Aortic smooth muscle cell (primary cell): ENCODE results near the gene MRM1. TPM values are rescaled to one million over a fixed set of nuclear protein-coding genes. Genes with fewer than 3 reads are reported as not detected.

Experiments used
- total RNA-seq: library from RNA; depleted of rRNA; stranded (reverse); fragments of >200 nt; gene quantifications from 2 replicates; pipeline ENCODE4 v1.2.3, GENCODE V29; 2014

MRM1 gene, protein sequence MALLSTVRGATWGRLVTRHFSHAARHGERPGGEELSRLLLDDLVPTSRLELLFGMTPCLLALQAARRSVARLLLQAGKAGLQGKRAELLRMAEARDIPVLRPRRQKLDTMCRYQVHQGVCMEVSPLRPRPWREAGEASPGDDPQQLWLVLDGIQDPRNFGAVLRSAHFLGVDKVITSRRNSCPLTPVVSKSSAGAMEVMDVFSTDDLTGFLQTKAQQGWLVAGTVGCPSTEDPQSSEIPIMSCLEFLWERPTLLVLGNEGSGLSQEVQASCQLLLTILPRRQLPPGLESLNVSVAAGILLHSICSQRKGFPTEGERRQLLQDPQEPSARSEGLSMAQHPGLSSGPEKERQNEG
- total RNA-seq, result 2.2 and 3.4 TPM in 2 replicates

DNA sequence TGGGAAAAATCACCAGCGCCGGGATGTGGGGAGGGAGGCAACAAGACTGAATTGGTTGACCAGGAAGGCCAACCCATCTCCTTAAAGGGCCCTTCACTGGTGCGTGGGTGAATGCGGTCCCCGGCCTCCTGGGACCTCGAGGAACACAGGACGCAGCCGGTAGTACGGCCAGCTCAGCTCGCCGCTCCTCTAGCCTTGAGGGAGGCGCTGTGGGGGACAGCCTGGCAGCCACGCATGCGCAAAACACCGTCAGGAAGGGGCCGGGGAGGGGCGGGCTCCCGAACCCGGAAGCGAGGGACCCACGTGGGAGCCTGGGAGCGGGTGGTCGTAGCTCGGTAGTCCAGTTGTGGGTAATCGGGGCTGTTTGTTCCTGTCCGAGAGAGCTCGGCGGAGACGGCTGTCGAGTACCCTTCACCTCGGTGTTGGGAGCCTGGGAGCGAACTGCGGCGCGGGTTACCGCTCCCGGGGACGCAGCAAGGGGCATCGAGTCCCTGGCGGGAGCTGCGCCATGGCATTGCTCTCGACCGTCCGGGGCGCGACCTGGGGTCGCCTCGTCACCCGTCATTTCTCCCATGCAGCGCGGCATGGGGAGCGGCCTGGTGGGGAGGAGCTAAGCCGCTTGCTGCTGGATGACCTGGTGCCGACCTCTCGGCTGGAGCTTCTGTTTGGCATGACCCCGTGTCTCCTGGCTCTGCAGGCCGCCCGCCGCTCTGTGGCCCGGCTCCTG is at the start of gene MRM1:
Gene MRM1 (plus strand): TSS at position 281 of the 727 bp plus-strand sequence. CDS start 228 bp downstream, at position 509.

DNA sequence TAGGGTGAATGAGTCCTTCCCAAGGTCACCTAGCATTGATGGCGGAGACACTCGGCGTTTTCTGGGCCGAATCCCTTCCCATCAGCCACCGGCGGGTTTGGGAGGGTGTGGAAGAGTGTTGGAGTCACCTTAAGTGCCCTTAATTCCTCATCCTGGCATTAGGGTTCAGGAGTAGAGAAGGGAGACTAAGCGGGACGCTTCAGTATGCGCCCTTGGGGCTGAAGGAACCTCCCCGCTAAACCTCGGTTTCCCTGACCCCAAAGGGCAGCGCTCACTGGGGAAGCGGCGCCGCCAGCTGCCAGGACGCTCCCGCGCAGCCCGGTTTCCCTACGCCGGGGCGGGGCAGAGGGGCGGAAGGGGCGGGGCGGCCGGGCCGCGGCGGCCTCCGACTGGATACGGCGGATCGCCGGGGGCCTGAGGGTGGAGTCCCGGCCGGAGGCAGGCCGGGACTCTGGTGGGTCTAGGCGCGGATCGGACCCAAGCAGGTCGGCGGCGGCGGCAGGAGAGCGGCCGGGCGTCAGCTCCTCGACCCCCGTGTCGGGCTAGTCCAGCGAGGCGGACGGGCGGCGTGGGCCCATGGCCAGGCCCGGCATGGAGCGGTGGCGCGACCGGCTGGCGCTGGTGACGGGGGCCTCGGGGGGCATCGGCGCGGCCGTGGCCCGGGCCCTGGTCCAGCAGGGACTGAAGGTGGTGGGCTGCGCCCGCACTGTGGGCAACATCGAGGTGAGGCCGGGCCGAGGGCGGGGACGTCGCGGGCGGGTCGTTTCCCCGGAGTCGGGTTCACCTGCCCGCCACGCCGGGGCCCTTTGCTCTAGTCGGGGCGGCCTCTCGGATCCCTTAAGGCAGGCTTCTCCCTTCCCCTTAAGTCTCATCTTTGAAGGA is 9.7 kb upstream of the MRM1 start, which contains the start of gene DHRS11:
Gene DHRS11 (plus strand): TSS at position 446 of the 882 bp plus-strand sequence. CDS start 131 bp downstream, at position 577.

Other genes with a start within 250 kb of the MRM1 start
- gene TBC1D3H, start 213.1 kb upstream of the MRM1 start, total RNA-seq, result not detected in 2 replicates
- gene ZNHIT3, start 114.9 kb upstream of the MRM1 start, total RNA-seq, result 20.3 and 26.6 TPM in 2 replicates
- 43.5 and 49.3 TPM in 2 replicates for gene MYO19, start 66.7 kb upstream of the MRM1 start, total RNA-seq
- 5.7 and 7.1 TPM in 2 replicates for gene PIGW, start 66.6 kb upstream of the MRM1 start, total RNA-seq
- gene GGNBP2, start 56.7 kb upstream of the MRM1 start, total RNA-seq, result 67.3 and 70.0 TPM in 2 replicates
- gene DHRS11, start 9.7 kb upstream of the MRM1 start, total RNA-seq, result 3.7 and 5.3 TPM in 2 replicates